ENCODE measurements around the gene AQP10. TPM values are rescaled to one million over a fixed set of nuclear protein-coding genes. Genes with fewer than 3 reads are reported as not detected.
"Not testable (repeated sequence)": the region's sequence is repeated elsewhere in the genome, so short reads cannot be mapped to it uniquely, and the experiment has no call there.

Gene AQP10
- total RNA-seq = 0.16 TPM
- long read RNA-seq = 0 reads

- Histone ChIP-seq H3K4me3 (no peak within 1 kb of the TSS), H3K27ac (replicated peaks) (peak within 1 kb of the TSS; percentile 22), H3K4me1 (peaks cover 28% of the 10 kb centered on the region), H3K36me3 (no peaks in the 10 kb centered on the region), H3K9me3 (replicated peaks) (peaks cover 12% of the 10 kb centered on the region), H3K27me3 (ENCODE audit: low read depth) (no peaks in the 10 kb centered on the region)
- no peak for DNase-seq
- peak; percentile 13 for TF ChIP-seq CTCF (IDR thresholded peaks at IDR 0.05; ENCODE audit: borderline replicate concordance)
- intact Hi-C loops (cut with micrococcal nuclease) = no loop called here
Observed at GRCh38 chr1:154320882-154321608, at the start of gene AQP10. AQP10 (plus strand) TSS chr1:154321093; CDS start chr1:154321156, 63 bp downstream.

GRCh38 chr1:154272217-154272998 is 48.5 kb upstream of the AQP10 start, which contains the start of gene HAX1:
HAX1 (plus strand) TSS chr1:154272629; CDS start chr1:154272724, 95 bp downstream.
- TF ChIP-seq CTCF (IDR thresholded peaks at IDR 0.05; ENCODE audit: borderline replicate concordance) = peak; percentile 85
- Histone ChIP-seq H3K27ac (replicated peaks) (peak within 1 kb of the TSS; percentile 93), H3K4me3 (peak within 1 kb of the TSS; percentile 89), H3K4me1 (peaks cover 26% of the 10 kb centered on the region), H3K36me3 (peaks cover 68% of the 10 kb centered on the region), H3K27me3 (ENCODE audit: low read depth) (no peaks in the 10 kb centered on the region), H3K9me3 (replicated peaks) (no peaks in the 10 kb centered on the region)
- intact Hi-C loops (cut with micrococcal nuclease) = no loop called here
- DNase-seq = peak; percentile 92

DNA sequence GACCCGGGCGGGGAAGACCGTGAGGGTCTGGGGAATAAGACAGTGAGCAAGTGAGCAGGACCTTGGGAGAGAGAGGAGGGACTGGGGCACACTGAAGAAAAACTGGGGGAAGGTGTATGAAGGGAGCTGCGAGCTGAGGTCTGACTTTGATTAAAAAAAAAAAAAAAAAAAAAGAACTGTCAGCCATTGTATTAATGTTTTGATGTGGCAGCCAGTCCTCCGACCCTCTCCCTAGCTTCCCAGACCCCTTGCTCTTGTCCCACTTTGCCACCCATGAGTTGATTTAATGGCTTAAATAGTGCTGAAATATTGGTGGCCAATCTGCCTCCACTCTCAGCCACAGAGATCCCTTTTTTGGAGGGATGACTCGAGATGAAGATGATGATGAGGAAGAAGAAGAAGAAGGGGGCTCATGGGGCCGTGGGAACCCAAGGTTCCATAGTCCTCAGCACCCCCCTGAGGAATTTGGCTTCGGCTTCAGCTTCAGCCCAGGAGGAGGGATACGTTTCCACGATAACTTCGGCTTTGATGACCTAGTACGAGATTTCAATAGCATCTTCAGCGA is 47.8 kb upstream of the AQP10 start:
- intact Hi-C loops (cut with micrococcal nuclease) = no loop called here
- Histone ChIP-seq H3K27me3 (ENCODE audit: low read depth) (no peaks in the 10 kb centered on the region), H3K27ac (replicated peaks) (peak overlapping the region; percentile 93), H3K4me1 (peaks cover 26% of the 10 kb centered on the region), H3K9me3 (replicated peaks) (no peaks in the 10 kb centered on the region), H3K36me3 (peaks cover 63% of the 10 kb centered on the region), H3K4me3 (peak overlapping the region; percentile 89)
- no peak for TF ChIP-seq CTCF (IDR thresholded peaks at IDR 0.05; ENCODE audit: borderline replicate concordance)
- no peak for DNase-seq

DNA sequence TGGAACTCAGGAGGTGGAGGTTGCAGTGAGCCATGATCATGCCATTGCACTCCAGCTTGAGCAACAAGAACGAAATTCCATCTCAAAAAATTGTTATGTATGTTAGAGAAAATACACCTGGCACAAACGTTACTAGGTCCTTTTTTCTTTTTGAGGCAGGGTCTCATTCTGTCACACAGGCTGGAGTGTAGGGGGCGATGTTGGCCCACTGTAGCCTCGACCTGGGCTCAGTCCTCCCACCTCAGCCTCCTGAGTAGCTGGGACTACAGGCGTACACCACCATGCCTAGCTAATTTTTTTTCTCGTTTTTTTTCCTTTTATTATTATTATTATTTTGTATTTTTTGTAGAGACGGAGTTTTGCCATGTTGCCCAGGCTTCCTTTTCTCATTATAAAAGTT is 44.1 kb upstream of the AQP10 start:
- no peaks in the 10 kb centered on the region for H3K9me3 ChIP-seq (replicated peaks)
- intact Hi-C loops (cut with micrococcal nuclease) = no loop called here

GRCh38 chr1:154287591-154287990 is 33.3 kb upstream of the AQP10 start:
- DNase-seq; H3K27ac ChIP-seq (replicated peaks); H3K4me3 ChIP-seq; intact Hi-C loops (cut with micrococcal nuclease); H3K27me3 ChIP-seq (ENCODE audit: low read depth); H3K4me1 ChIP-seq; H3K36me3 ChIP-seq; H3K9me3 ChIP-seq (replicated peaks): not testable (repeated sequence)

More for the DNA sequence above, 44.1 kb upstream of the AQP10 start:
- peaks cover 22% of the 10 kb centered on the region for H3K4me1 ChIP-seq
- TF ChIP-seq CTCF (IDR thresholded peaks at IDR 0.05; ENCODE audit: borderline replicate concordance) = peak; percentile 34
- DNase-seq = no peak
- H3K27me3 ChIP-seq (ENCODE audit: low read depth) = no peaks in the 10 kb centered on the region
- no peak overlapping the region for H3K27ac ChIP-seq (replicated peaks)
- H3K4me3 ChIP-seq = no peak overlapping the region
- peaks cover 32% of the 10 kb centered on the region for H3K36me3 ChIP-seq
